Measurements from ENCODE around the gene UBR4. TPM values are rescaled to one million over a fixed set of nuclear protein-coding genes. Genes with fewer than 3 reads are reported as not detected.
"Not testable (repeated sequence)": the region's sequence is repeated elsewhere in the genome, so short reads cannot be mapped to it uniquely, and the experiment has no call there.

The UBR4 gene
- total and polyA plus RNA-seq, 4 donors = 103 to 182 (median 123) TPM

- WGBS (ENCODE audit: insufficient coverage) = 63% methylated on average over 1 of the region's 7 CpGs
- H3K27ac ChIP-seq (ENCODE audit: low read depth, low read length) = no peak overlapping the region
These were observed 30.8 kb upstream of the UBR4 start for GRCh38 chr1:19240673-19241538.

GRCh38 chr1:19239876-19240275 lies 29.8 kb upstream of the UBR4 start:
- H3K36me3 ChIP-seq (ENCODE audit: control insufficient read depth, insufficient read depth, low read length) = peaks cover 83% of the 10 kb centered on the region
- no peaks in the 10 kb centered on the region for H3K9me3 ChIP-seq (ENCODE audit: control insufficient read depth, insufficient read depth, low read length)
- H3K4me3 ChIP-seq (ENCODE audit: low read depth, low read length) = no peak overlapping the region
- no peaks in the 10 kb centered on the region for H3K27me3 ChIP-seq (ENCODE audit: control insufficient read depth, insufficient read depth, low read length)
- no peak overlapping the region for H3K27ac ChIP-seq (ENCODE audit: low read depth, low read length)
- no peaks in the 10 kb centered on the region for H3K4me1 ChIP-seq (ENCODE audit: control insufficient read depth, insufficient read depth, low read length)
- no peak for DNase-seq (ENCODE audit: low read depth in 4 of 6, low spot score in 6 of 6)
- WGBS (ENCODE audit: insufficient coverage) = 98% methylated on average over 5 of the region's 7 CpGs

More at GRCh38 chr1:19240673-19241538, 30.8 kb upstream of the UBR4 start:
- Histone ChIP-seq H3K4me3 (ENCODE audit: low read depth, low read length) (no peak overlapping the region), H3K27me3 (ENCODE audit: control insufficient read depth, insufficient read depth, low read length) (no peaks in the 10 kb centered on the region), H3K36me3 (ENCODE audit: control insufficient read depth, insufficient read depth, low read length) (peaks cover 79% of the 10 kb centered on the region), H3K4me1 (ENCODE audit: control insufficient read depth, insufficient read depth, low read length) (no peaks in the 10 kb centered on the region), H3K9me3 (ENCODE audit: control insufficient read depth, insufficient read depth, low read length) (no peaks in the 10 kb centered on the region)
- peak in 3 of 6 donors; percentile 17 to 53 (median 50) for DNase-seq (ENCODE audit: low read depth in 4 of 6, low spot score in 6 of 6)

- Histone ChIP-seq H3K4me3 (ENCODE audit: low read depth, low read length) (no peak overlapping the region), H3K27me3 (ENCODE audit: control insufficient read depth, insufficient read depth, low read length) (no peaks in the 10 kb centered on the region), H3K27ac (ENCODE audit: low read depth, low read length) (no peak overlapping the region), H3K4me1 (ENCODE audit: control insufficient read depth, insufficient read depth, low read length) (no peaks in the 10 kb centered on the region), H3K9me3 (ENCODE audit: control insufficient read depth, insufficient read depth, low read length) (no peaks in the 10 kb centered on the region), H3K36me3 (ENCODE audit: control insufficient read depth, insufficient read depth, low read length) (peaks cover 82% of the 10 kb centered on the region)
- WGBS (ENCODE audit: insufficient coverage) = 96% methylated on average over 3 of the region's 3 CpGs
- no peak for DNase-seq (ENCODE audit: low read depth in 4 of 6, low spot score in 6 of 6)
These were observed 24.2 kb upstream of the UBR4 start for GRCh38 chr1:19234224-19234623.

GRCh38 chr1:19232524-19232846 lies 22.4 kb upstream of the UBR4 start:
- no peaks in the 10 kb centered on the region for H3K27me3 ChIP-seq (ENCODE audit: control insufficient read depth, insufficient read depth, low read length)
- H3K4me1 ChIP-seq (ENCODE audit: control insufficient read depth, insufficient read depth, low read length) = no peaks in the 10 kb centered on the region
- H3K9me3 ChIP-seq (ENCODE audit: control insufficient read depth, insufficient read depth, low read length) = no peaks in the 10 kb centered on the region
- no peak overlapping the region for H3K27ac ChIP-seq (ENCODE audit: low read depth, low read length)
- peak in 1 of 6 donors; percentile 25 for DNase-seq (ENCODE audit: low read depth in 4 of 6, low spot score in 6 of 6)
- H3K36me3 ChIP-seq (ENCODE audit: control insufficient read depth, insufficient read depth, low read length) = peaks cover 80% of the 10 kb centered on the region
- no peak overlapping the region for H3K4me3 ChIP-seq (ENCODE audit: low read depth, low read length)

GRCh38 chr1:19231736-19232523 lies 21.9 kb upstream of the UBR4 start:
- H3K36me3 ChIP-seq (ENCODE audit: control insufficient read depth, insufficient read depth, low read length) = peaks cover 80% of the 10 kb centered on the region
- peak in 1 of 6 donors; percentile 21 for DNase-seq (ENCODE audit: low read depth in 4 of 6, low spot score in 6 of 6)
- H3K4me3 ChIP-seq (ENCODE audit: low read depth, low read length); H3K4me1 ChIP-seq (ENCODE audit: control insufficient read depth, insufficient read depth, low read length); H3K9me3 ChIP-seq (ENCODE audit: control insufficient read depth, insufficient read depth, low read length); H3K27ac ChIP-seq (ENCODE audit: low read depth, low read length); H3K27me3 ChIP-seq (ENCODE audit: control insufficient read depth, insufficient read depth, low read length): not testable (repeated sequence)
- WGBS (ENCODE audit: insufficient coverage) = 95% methylated on average over 13 of the region's 16 CpGs

- Histone ChIP-seq H3K4me3 (ENCODE audit: low read depth, low read length) (no peak overlapping the region), H3K36me3 (ENCODE audit: control insufficient read depth, insufficient read depth, low read length) (peaks cover 89% of the 10 kb centered on the region), H3K4me1 (ENCODE audit: control insufficient read depth, insufficient read depth, low read length) (no peaks in the 10 kb centered on the region), H3K27me3 (ENCODE audit: control insufficient read depth, insufficient read depth, low read length) (no peaks in the 10 kb centered on the region), H3K27ac (ENCODE audit: low read depth, low read length) (no peak overlapping the region), H3K9me3 (ENCODE audit: control insufficient read depth, insufficient read depth, low read length) (no peaks in the 10 kb centered on the region)
- 100% methylated on average over 4 of the region's 6 CpGs for WGBS (ENCODE audit: insufficient coverage)
- DNase-seq (ENCODE audit: low read depth in 4 of 6, low spot score in 6 of 6) = no peak
These were observed 19.8 kb upstream of the UBR4 start for GRCh38 chr1:19229828-19230325.

- H3K27ac ChIP-seq (ENCODE audit: low read depth, low read length) = no peak overlapping the region
- WGBS (ENCODE audit: insufficient coverage) = 40% methylated on average over 3 of the region's 3 CpGs
These were observed 19.2 kb upstream of the UBR4 start for GRCh38 chr1:19229229-19229628.

GRCh38 chr1:19222979-19223824 lies 13.1 kb upstream of the UBR4 start:
- Histone ChIP-seq H3K9me3 (ENCODE audit: control insufficient read depth, insufficient read depth, low read length) (no peaks in the 10 kb centered on the region), H3K4me1 (ENCODE audit: control insufficient read depth, insufficient read depth, low read length) (no peaks in the 10 kb centered on the region), H3K4me3 (ENCODE audit: low read depth, low read length) (no peak overlapping the region), H3K27ac (ENCODE audit: low read depth, low read length) (no peak overlapping the region), H3K27me3 (ENCODE audit: control insufficient read depth, insufficient read depth, low read length) (no peaks in the 10 kb centered on the region), H3K36me3 (ENCODE audit: control insufficient read depth, insufficient read depth, low read length) (peaks cover 82% of the 10 kb centered on the region)
- no peak for DNase-seq (ENCODE audit: low read depth in 4 of 6, low spot score in 6 of 6)
- 80% methylated on average over 8 of the region's 15 CpGs for WGBS (ENCODE audit: insufficient coverage)

More at GRCh38 chr1:19229229-19229628, 19.2 kb upstream of the UBR4 start:
- no peaks in the 10 kb centered on the region for H3K4me1 ChIP-seq (ENCODE audit: control insufficient read depth, insufficient read depth, low read length)
- no peak overlapping the region for H3K4me3 ChIP-seq (ENCODE audit: low read depth, low read length)
- no peak for DNase-seq (ENCODE audit: low read depth in 4 of 6, low spot score in 6 of 6)
- no peaks in the 10 kb centered on the region for H3K9me3 ChIP-seq (ENCODE audit: control insufficient read depth, insufficient read depth, low read length)
- H3K27me3 ChIP-seq (ENCODE audit: control insufficient read depth, insufficient read depth, low read length) = no peaks in the 10 kb centered on the region
- H3K36me3 ChIP-seq (ENCODE audit: control insufficient read depth, insufficient read depth, low read length) = peaks cover 89% of the 10 kb centered on the region

- no peak overlapping the region for H3K4me3 ChIP-seq (ENCODE audit: low read depth, low read length)
- no peaks in the 10 kb centered on the region for H3K4me1 ChIP-seq (ENCODE audit: control insufficient read depth, insufficient read depth, low read length)
- 98% methylated on average over 9 of the region's 11 CpGs for WGBS (ENCODE audit: insufficient coverage)
- H3K27me3 ChIP-seq (ENCODE audit: control insufficient read depth, insufficient read depth, low read length) = no peaks in the 10 kb centered on the region
- DNase-seq (ENCODE audit: low read depth in 4 of 6, low spot score in 6 of 6) = no peak
- H3K9me3 ChIP-seq (ENCODE audit: control insufficient read depth, insufficient read depth, low read length) = no peaks in the 10 kb centered on the region
- peaks cover 76% of the 10 kb centered on the region for H3K36me3 ChIP-seq (ENCODE audit: control insufficient read depth, insufficient read depth, low read length)
- no peak overlapping the region for H3K27ac ChIP-seq (ENCODE audit: low read depth, low read length)
These were observed 12.5 kb upstream of the UBR4 start for GRCh38 chr1:19222573-19222972.

All from spinal cord (tissue), 10 donors.